GM12873 (cell line): ENCODE measurements around the gene SRGAP2.
A peak's percentile ranks its signal among the peaks of the same experiment; 100 is the strongest.
"Not testable (repeated sequence)": the region's sequence is repeated elsewhere in the genome, so short reads cannot be mapped to it uniquely, and the experiment has no call there.

ENCODE experiments used
- CTCF ChIP-seq: IDR thresholded peaks from 2 replicates; pipeline ENCODE4 v1.5.1; 2012; ENCODE audit warnings: low read depth, mild to moderate bottlenecking, moderate library complexity, low read length, control low read depth; ENCODE audit not compliant: insufficient read depth; ENCODE audit errors: missing control alignments

Gene SRGAP2

GRCh38 chr1:206203364-206204158, at the start of gene SRGAP2:
TSS of gene SRGAP2 (plus strand) at chr1:206203541. CDS start at chr1:206205971, 2,430 bp downstream.
- TF ChIP-seq CTCF = not testable (repeated sequence)

GRCh38 chr1:206175459-206176113, 27.8 kb upstream of the SRGAP2 start:
- TF ChIP-seq CTCF = peak; percentile 7

GRCh38 chr1:206202789-206203363, 465 bp upstream of the SRGAP2 start, which contains the start of gene FAM72A:
TSS of gene FAM72A (minus strand) at chr1:206202839. CDS start at chr1:206202025, 814 bp downstream.
- not testable (repeated sequence) for TF ChIP-seq CTCF
